AG04450 (cell line): ENCODE measurements around the gene GLIS1. TPM values are rescaled to one million over a fixed set of nuclear protein-coding genes. Genes with fewer than 3 reads are reported as not detected.

Source experiments
- CTCF ChIA-PET: fragments of 300-600, 350-600 bp; formaldehyde crosslinking; extraction: SDS; loops from one replicate; lab custom pipeline; 2022; ENCODE audit warnings: antibody characterized with exemption, inconsistent platforms; lab: Charles Lee
- POLR2A ChIA-PET: fragments of 350-600 bp; formaldehyde crosslinking; extraction: SDS; loops from one replicate; lab custom pipeline; 2021; ENCODE audit warnings: antibody characterized with exemption, inconsistent platforms; lab: Yijun Ruan, JAX
- DNase-seq: peaks from one replicate; pipeline ENCODE4 v3.0.0-alpha.2; 2011; ENCODE audit warnings: low read depth, low spot score
- H3K27ac ChIP-seq: one replicate; pipeline ENCODE4 v1.5.1; 2012; ENCODE audit warnings: low read depth, low read length, control low read depth
- H3K27me3 ChIP-seq: one replicate; pipeline ENCODE4 v1.6.0; 2012; ENCODE audit warnings: low read length; ENCODE audit not compliant: control insufficient read depth, insufficient read depth
- H3K4me3 ChIP-seq: 2 replicates; pipeline ENCODE4 v1.5.1; 2011; ENCODE audit warnings: mild to moderate bottlenecking, low read depth, low read length, control low read depth
- H3K9me3 ChIP-seq: 2 replicates; pipeline ENCODE4 v1.5.1; 2012; ENCODE audit warnings: low read length; ENCODE audit not compliant: control insufficient read depth, insufficient read depth
- polyA plus RNA-seq: library from polyadenylated mRNA; depleted of rRNA; stranded (reverse); fragments of >200 nt; gene quantifications from 2 replicates; pipeline ENCODE4 v1.2.3, GENCODE V29; 2011
- TF ChIP-seq, protein P1 (sequence below): IDR thresholded peaks from 2 replicates; pipeline ENCODE4 v1.5.1; 2011; ENCODE audit warnings: low read depth, low read length, control low read depth, inconsistent platforms

The GLIS1 gene
- polyA plus RNA-seq, 1 experiment: 0.77 TPM

DNA sequence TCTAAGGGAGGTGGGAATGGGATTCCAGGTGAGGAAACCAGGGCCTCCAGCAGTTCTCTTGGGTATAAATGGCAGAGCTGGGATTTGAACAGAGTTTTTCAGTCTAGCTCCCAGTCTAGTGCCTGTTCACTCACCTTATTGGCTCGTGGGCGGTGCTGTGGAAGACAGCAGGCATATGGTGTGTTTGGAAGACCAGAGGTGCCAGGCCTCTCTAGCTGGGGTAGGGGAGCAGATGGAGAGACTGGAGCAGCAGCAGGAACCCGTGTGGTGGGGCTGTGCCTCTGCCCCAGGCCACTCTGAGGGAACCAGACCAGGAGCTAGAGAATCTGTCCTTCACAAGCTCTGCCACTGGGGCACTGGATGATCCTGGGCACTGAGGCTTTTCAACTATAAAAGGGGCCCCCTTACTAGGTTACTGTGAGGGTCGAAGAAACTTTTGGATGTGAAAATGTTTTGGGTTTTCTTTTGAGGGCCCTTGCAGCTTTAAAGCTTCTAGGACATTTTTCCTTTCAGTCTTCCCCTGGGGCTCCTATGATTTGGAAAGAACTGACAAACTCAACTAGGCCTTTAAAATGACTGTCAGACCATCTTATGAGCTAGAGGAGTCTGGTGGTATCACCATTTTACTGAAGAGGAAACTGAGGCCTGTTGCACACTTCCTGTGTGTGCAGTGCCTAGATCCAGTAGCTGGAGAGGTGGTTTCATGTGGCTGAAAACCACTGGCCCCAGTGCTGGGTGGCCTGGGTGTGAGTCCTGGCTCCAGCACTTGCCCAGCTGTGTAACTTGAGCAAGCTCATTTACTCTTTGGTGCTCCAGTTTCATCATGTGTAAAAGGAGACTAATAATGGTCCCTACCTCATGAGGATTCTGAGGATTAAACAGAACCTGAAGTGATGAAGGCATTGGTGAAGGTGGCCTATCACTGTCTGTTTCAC lies 273.7 kb downstream of the GLIS1 start:
- DNase-seq: no peak
- POLR2A ChIA-PET: interaction anchor here (0.6 kb wide), 1 partner anchor 372 kb away, joined by 3 read pairs; no protein-coding TSS in a partner anchor

DNA sequence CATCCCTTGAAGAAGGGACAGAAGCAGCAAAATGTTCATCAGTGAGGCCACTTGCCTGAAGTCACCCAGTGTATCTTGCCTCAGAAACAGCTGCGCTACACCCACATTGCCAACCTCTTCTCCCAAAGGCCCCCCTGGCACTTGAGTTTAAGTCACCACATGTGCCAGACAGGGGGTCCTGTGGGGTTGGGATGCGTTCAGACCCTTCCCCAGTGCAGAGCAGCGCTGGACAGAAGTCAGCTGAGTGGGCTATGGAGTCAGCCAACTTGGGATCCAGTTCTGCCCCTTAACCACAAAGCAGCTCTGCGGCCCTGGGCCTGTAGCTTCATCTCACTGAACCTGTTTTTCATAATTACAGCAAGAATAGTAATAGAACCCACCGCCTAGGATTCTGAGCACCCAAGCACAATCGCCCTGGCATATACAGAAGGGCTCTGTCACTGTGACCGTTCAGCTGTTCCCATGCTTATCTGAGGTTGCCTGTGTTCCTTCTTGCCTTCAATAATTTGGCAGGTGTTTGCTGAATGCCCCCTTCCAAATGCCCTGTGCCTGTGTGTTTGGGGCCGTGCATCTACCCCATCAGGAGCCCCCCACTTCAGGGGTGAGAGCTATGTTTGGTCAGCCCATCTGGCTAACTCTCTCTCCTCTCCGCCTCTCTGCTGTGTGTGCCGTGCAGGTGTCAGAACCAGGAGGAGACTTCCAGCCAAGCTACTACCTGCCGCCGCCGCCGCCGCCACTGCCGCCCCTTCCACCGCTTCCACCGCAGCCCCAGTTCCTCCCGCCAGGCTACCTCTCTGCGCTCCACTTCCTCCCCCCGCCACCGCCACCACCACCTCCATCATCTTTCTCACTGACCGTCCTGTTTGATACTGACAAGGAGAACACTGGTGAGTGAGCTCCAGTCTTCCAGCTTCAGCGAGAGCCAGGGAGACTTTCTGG lies 274.7 kb downstream of the GLIS1 start:
- CTCF ChIA-PET: interaction anchor here (0.8 to 3.4 kb wide), 4 partner anchors 9 to 186 kb away, joined by 3 to 18 read pairs (median 4); no protein-coding TSS in a partner anchor
- no peak overlapping the region for H3K4me3 ChIP-seq
- peaks cover 8% of the 10 kb centered on the region; the same call in 1 of the 2 replicates for H3K9me3 ChIP-seq
- H3K27me3 ChIP-seq: peaks cover 7% of the 10 kb centered on the region
- TF ChIP-seq, protein P1, sequence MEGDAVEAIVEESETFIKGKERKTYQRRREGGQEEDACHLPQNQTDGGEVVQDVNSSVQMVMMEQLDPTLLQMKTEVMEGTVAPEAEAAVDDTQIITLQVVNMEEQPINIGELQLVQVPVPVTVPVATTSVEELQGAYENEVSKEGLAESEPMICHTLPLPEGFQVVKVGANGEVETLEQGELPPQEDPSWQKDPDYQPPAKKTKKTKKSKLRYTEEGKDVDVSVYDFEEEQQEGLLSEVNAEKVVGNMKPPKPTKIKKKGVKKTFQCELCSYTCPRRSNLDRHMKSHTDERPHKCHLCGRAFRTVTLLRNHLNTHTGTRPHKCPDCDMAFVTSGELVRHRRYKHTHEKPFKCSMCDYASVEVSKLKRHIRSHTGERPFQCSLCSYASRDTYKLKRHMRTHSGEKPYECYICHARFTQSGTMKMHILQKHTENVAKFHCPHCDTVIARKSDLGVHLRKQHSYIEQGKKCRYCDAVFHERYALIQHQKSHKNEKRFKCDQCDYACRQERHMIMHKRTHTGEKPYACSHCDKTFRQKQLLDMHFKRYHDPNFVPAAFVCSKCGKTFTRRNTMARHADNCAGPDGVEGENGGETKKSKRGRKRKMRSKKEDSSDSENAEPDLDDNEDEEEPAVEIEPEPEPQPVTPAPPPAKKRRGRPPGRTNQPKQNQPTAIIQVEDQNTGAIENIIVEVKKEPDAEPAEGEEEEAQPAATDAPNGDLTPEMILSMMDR: no peak
- no peak for DNase-seq
- H3K27ac ChIP-seq: no peak overlapping the region
- POLR2A ChIA-PET: no interaction called here

More for the DNA sequence above, 273.7 kb downstream of the GLIS1 start:
- peaks cover 7% of the 10 kb centered on the region for H3K27me3 ChIP-seq
- TF ChIP-seq, protein P1: no peak
- no peak overlapping the region for H3K27ac ChIP-seq
- no peak overlapping the region for H3K4me3 ChIP-seq
- CTCF ChIA-PET: interaction anchor here (0.6 to 3.4 kb wide), 6 partner anchors 10 to 345 kb away, joined by 3 to 18 read pairs (median 4); no protein-coding TSS in a partner anchor
- H3K9me3 ChIP-seq: peaks cover 2% of the 10 kb centered on the region; the same call in 1 of the 2 replicates

DNA sequence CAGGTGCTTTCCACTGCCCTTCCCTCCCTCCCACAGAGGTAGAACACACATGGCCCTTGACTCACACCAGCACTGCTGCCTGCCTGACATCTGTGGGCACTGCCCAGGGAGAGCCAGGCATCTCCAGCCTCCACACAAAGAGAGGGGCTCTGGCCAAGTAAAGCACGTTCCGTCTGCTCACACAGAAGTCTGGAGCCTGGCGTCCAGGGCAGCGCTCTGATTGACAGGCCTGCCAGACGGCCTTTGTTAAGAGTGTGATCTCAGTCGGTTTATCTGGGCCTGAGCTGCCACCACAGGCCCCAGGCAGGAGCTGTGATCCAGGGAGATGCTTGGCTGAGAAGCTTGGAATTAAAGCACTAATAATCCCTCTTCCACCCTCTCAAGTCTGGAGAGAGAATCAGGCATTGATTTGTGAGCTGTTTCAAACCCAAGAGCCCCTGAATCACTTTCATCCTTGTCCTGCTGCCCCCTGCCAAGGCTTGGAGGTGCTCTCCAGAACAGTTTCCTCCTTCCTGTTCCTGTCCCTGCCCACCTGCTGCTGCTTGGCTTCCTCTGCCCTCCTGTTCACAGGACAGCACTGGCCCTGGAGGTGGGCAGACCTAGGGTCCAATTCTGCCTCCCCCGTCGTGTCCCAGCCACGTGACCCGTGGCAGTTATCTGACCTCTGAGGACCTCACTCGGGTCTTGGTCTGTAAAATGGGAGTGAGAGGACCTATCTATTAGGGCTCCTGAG lies 276.0 kb downstream of the GLIS1 start:
- H3K9me3 ChIP-seq: peaks cover 8% of the 10 kb centered on the region; the same call in 1 of the 2 replicates
- TF ChIP-seq, protein P1: no peak
- no peak for DNase-seq
- H3K27me3 ChIP-seq: peaks cover 7% of the 10 kb centered on the region
- POLR2A ChIA-PET: no interaction called here
- CTCF ChIA-PET: interaction anchor here (0.6 to 3.4 kb wide), 3 partner anchors 8 to 185 kb away, joined by 3 to 18 read pairs (median 3); no protein-coding TSS in a partner anchor
- H3K4me3 ChIP-seq: no peak overlapping the region
- H3K27ac ChIP-seq: no peak overlapping the region

DNA sequence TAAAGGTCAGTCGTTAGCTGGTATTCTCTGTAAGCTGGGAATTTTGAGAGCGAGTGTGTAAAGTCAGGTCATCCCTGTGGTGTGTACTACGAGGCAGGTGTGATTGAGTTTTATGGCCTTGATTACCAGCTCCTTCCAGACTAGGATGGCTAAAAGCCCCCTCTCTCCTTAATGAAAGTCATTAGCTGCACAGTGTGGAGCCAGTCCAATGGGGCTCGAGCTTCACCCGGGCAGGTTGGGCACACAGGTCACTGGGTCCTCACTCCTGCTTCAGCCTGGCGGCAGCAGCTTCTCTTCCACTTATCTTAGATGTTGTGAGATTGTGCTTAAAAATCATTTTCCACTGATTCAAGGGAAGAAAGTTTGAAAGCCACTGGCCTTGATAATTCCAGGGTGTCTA lies 276.8 kb downstream of the GLIS1 start:
- no peak for DNase-seq
- CTCF ChIA-PET: interaction anchor here (1.4 kb wide), 1 partner anchor 9 kb away, joined by 3 read pairs; no protein-coding TSS in a partner anchor
- Histone ChIP-seq H3K9me3 (peaks cover 8% of the 10 kb centered on the region; the same call in 1 of the 2 replicates), H3K27me3 (peaks cover 7% of the 10 kb centered on the region), H3K4me3 (no peak overlapping the region), H3K27ac (no peak overlapping the region)
- POLR2A ChIA-PET: no interaction called here
- TF ChIP-seq, protein P1: no peak
